ENCODE data around the gene GRB7.
"Not testable (repeated sequence)": the region's sequence is repeated elsewhere in the genome, so short reads cannot be mapped to it uniquely, and the experiment has no call there.

Gene GRB7

GRCh38 chr17:39744075-39744835, 6.5 kb downstream of the GRB7 start:
- DNase-seq (ENCODE audit: extremely low read depth, low read depth), result no peak
- TF ChIP-seq CTCF (IDR thresholded peaks at IDR 0.05; ENCODE audit: low read depth, low read length), result no peak

- TF ChIP-seq CTCF (IDR thresholded peaks at IDR 0.05; ENCODE audit: low read depth, low read length), result no peak
- no peak for DNase-seq (ENCODE audit: extremely low read depth, low read depth)
Measured at GRCh38 chr17:39744836-39745215, 7.1 kb downstream of the GRB7 start.

GRCh38 chr17:39745335-39746144, 7.8 kb downstream of the GRB7 start:
- no peak for TF ChIP-seq CTCF (IDR thresholded peaks at IDR 0.05; ENCODE audit: low read depth, low read length)
- DNase-seq (ENCODE audit: extremely low read depth, low read depth), result no peak

GRCh38 chr17:39746145-39746461, 8.4 kb downstream of the GRB7 start:
- no peak for DNase-seq (ENCODE audit: extremely low read depth, low read depth)
- TF ChIP-seq CTCF (IDR thresholded peaks at IDR 0.05; ENCODE audit: low read depth, low read length), result no peak

- no peak for TF ChIP-seq CTCF (IDR thresholded peaks at IDR 0.05; ENCODE audit: low read depth, low read length)
- no peak for DNase-seq (ENCODE audit: extremely low read depth, low read depth)
Measured at GRCh38 chr17:39747745-39748144, 10.0 kb downstream of the GRB7 start.

- DNase-seq (ENCODE audit: extremely low read depth, low read depth), result not testable (repeated sequence)
Measured at GRCh38 chr17:39748444-39749034, 10.8 kb downstream of the GRB7 start.

GRCh38 chr17:39750131-39751015, 12.6 kb downstream of the GRB7 start:
- TF ChIP-seq CTCF (IDR thresholded peaks at IDR 0.05; ENCODE audit: low read depth, low read length), result no peak
- DNase-seq (ENCODE audit: extremely low read depth, low read depth), result no peak

All from AG09319 (cell line).